H9 (cell line): Measurements from ENCODE around the gene CST11. TPM values are rescaled to one million over a fixed set of nuclear protein-coding genes. Genes with fewer than 3 reads are reported as not detected.

Experiments used
- DNase-seq: peaks from one replicate; pipeline ENCODE4 v3.0.0-alpha.2; 2017
- H2AFZ ChIP-seq: one replicate; pipeline ENCODE4 v1.6.1; 2013; ENCODE audit warnings: mild to moderate bottlenecking, low read length, control low read depth, moderate library complexity
- H2AK5ac ChIP-seq: 2 replicates; pipeline ENCODE4 v1.6.1; 2013; ENCODE audit warnings: low read length, control low read depth, mixed read lengths; ENCODE audit not compliant: insufficient read length
- H2BK120ac ChIP-seq: one replicate; pipeline ENCODE4 v1.6.1; 2013; ENCODE audit warnings: low read depth, mild to moderate bottlenecking, low read length, control low read depth, inconsistent platforms; ENCODE audit not compliant: poor library complexity, severe bottlenecking
- H2BK12ac ChIP-seq: 2 replicates; pipeline ENCODE4 v1.6.1; 2013; ENCODE audit warnings: low read length, control low read depth, mixed read lengths, low read depth; ENCODE audit not compliant: insufficient read length
- H2BK15ac ChIP-seq: 2 replicates; pipeline ENCODE4 v1.6.1; 2013; ENCODE audit warnings: low read depth, low read length, control low read depth
- H2BK20ac ChIP-seq: one replicate; pipeline ENCODE4 v1.6.1; 2013; ENCODE audit warnings: low read depth, mild to moderate bottlenecking, low read length, control low read depth, inconsistent platforms; ENCODE audit not compliant: poor library complexity, severe bottlenecking
- H2BK5ac ChIP-seq: 2 replicates; pipeline ENCODE4 v1.6.1; 2013; ENCODE audit warnings: low read length, control low read depth, mixed read lengths; ENCODE audit not compliant: insufficient read length
- H3K14ac ChIP-seq: 2 replicates; pipeline ENCODE4 v1.6.1; 2013; ENCODE audit warnings: low read length, control low read depth; ENCODE audit not compliant: insufficient read depth
- H3K18ac ChIP-seq: 2 replicates; pipeline ENCODE4 v1.6.1; 2013; ENCODE audit warnings: low read depth, mild to moderate bottlenecking, mixed read lengths, low read length, control low read depth; ENCODE audit not compliant: insufficient read length
- H3K23ac ChIP-seq: 2 replicates; pipeline ENCODE4 v1.6.1; 2013; ENCODE audit warnings: low read length, control low read depth, mixed read lengths, low read depth; ENCODE audit not compliant: insufficient read length
- H3K23me2 ChIP-seq: 2 replicates; pipeline ENCODE4 v1.6.1; 2013; ENCODE audit warnings: low read depth, mild to moderate bottlenecking, mixed read lengths, low read length, control low read depth; ENCODE audit not compliant: insufficient read length, poor library complexity, severe bottlenecking
- H3K27ac ChIP-seq: 2 replicates; pipeline ENCODE4 v1.5.1; 2013; ENCODE audit warnings: low read length, control low read depth, mixed read lengths, low read depth; ENCODE audit not compliant: insufficient read length
- H3K27me3 ChIP-seq: 2 replicates; pipeline ENCODE4 v1.6.1; 2013; ENCODE audit warnings: low read length, control low read depth, inconsistent platforms; ENCODE audit not compliant: insufficient read depth
- H3K4ac ChIP-seq: 2 replicates; pipeline ENCODE4 v1.6.1; 2013; ENCODE audit warnings: low read depth, mild to moderate bottlenecking, control low read depth, inconsistent platforms, low read length, moderate library complexity
- H3K4me1 ChIP-seq: 2 replicates; pipeline ENCODE4 v1.6.1; 2013; ENCODE audit warnings: low read length, control low read depth, inconsistent platforms; ENCODE audit not compliant: insufficient read depth
- H3K4me2 ChIP-seq: 2 replicates; pipeline ENCODE4 v1.6.1; 2013; ENCODE audit warnings: low read length, control low read depth, mixed read lengths; ENCODE audit not compliant: insufficient read length, insufficient read depth
- H3K56ac ChIP-seq: 2 replicates; pipeline ENCODE4 v1.6.1; 2013; ENCODE audit warnings: low read depth, mild to moderate bottlenecking, mixed read lengths, low read length, control low read depth; ENCODE audit not compliant: insufficient read length
- H3K79me1 ChIP-seq: 2 replicates; pipeline ENCODE4 v1.6.1; 2013; ENCODE audit warnings: low read depth, mild to moderate bottlenecking, moderate library complexity, low read length, control low read depth, inconsistent platforms; ENCODE audit not compliant: insufficient read depth, poor library complexity, severe bottlenecking
- H3K79me2 ChIP-seq: 2 replicates; pipeline ENCODE4 v1.6.1; 2013; ENCODE audit warnings: low read length, control low read depth, inconsistent platforms; ENCODE audit not compliant: insufficient read depth
- H3K9ac ChIP-seq: 2 replicates; pipeline ENCODE4 v1.6.1; 2013; ENCODE audit warnings: low read length, control low read depth, mixed read lengths; ENCODE audit not compliant: insufficient read length; ENCODE audit errors: extremely low read depth
- H3K9me3 ChIP-seq: one replicate; pipeline ENCODE4 v1.6.1; 2013; ENCODE audit warnings: low read depth, low read length, inconsistent platforms; ENCODE audit not compliant: control insufficient read depth
- H3T11ph ChIP-seq: one replicate; pipeline ENCODE4 v1.6.1; 2013; ENCODE audit warnings: mild to moderate bottlenecking, low read length, control low read depth, inconsistent platforms
- H4K20me1 ChIP-seq: one replicate; pipeline ENCODE4 v1.6.1; 2013; ENCODE audit not compliant: control insufficient read depth, insufficient read length, insufficient read depth
- H4K5ac ChIP-seq: 2 replicates; pipeline ENCODE4 v1.6.1; 2013; ENCODE audit warnings: low read depth, mild to moderate bottlenecking, mixed read lengths, low read length, control low read depth; ENCODE audit not compliant: insufficient read length
- H4K8ac ChIP-seq: replicated peaks from 2 replicates; pipeline ENCODE4 v1.6.1; 2013; ENCODE audit warnings: low read length, control low read depth, mixed read lengths, low read depth; ENCODE audit not compliant: insufficient read length
- H4K91ac ChIP-seq: 2 replicates; pipeline ENCODE4 v1.6.1; 2013; ENCODE audit warnings: low read depth, mild to moderate bottlenecking, moderate library complexity, mixed read lengths, low read length, control low read depth; ENCODE audit not compliant: insufficient read length
- H3K27ac Mint-ChIP-seq, 3 experiments: 2 replicates in 2 of 3; 3 replicates in 1 of 3; pipeline ENCODE4 v1.8.0; 2020 to 2021; ENCODE audit warnings: mixed read lengths in 3 of 3, mild to moderate bottlenecking in 1 of 3, moderate library complexity in 1 of 3
- H3K27me3 Mint-ChIP-seq: 2 replicates; pipeline ENCODE4 v1.8.0; 2021; ENCODE audit warnings: low read depth, mild to moderate bottlenecking, moderate library complexity, mixed read lengths
- H3K36me3 Mint-ChIP-seq, 3 experiments: 2 replicates in 2 of 3; 3 replicates in 1 of 3; pipeline ENCODE4 v1.8.0; 2020 to 2021; ENCODE audit warnings: low read depth in 3 of 3, mixed read lengths in 3 of 3; ENCODE audit not compliant: insufficient read depth in 1 of 3
- H3K4me1 Mint-ChIP-seq, 2 experiments: 2 replicates each; pipeline ENCODE4 v1.8.0; 2020; ENCODE audit warnings: mixed read lengths in 2 of 2
- H3K4me3 Mint-ChIP-seq, 2 experiments: 2 replicates in 1 of 2; 3 replicates in 1 of 2; pipeline ENCODE4 v1.8.0; 2020 to 2021; ENCODE audit warnings: mild to moderate bottlenecking in 2 of 2, mixed read lengths in 2 of 2, moderate library complexity in 1 of 2
- H3K9me3 Mint-ChIP-seq, 2 experiments: 2 replicates in 1 of 2; 3 replicates in 1 of 2; pipeline ENCODE4 v1.8.0; 2020; ENCODE audit warnings: mild to moderate bottlenecking in 2 of 2, mixed read lengths in 2 of 2, moderate library complexity in 1 of 2
- CTCF ChIP-seq: fragments of 200-600 bp; sonication (generic); conservative IDR thresholded peaks from 3 replicates; pipeline ENCODE4 v1.8.0; 2021; ENCODE audit warnings: antibody characterized with exemption, mild to moderate bottlenecking
- WGBS: extraction: QIAGEN DNeasy Blood & Tissue Kit; methylation state at CpG from one replicate; pipeline ENCODE4 v1.1.7; 2013; ENCODE audit warnings: missing lambda C conversion rate, low lambda C conversion rate, mixed read lengths; ENCODE audit not compliant: insufficient read length; ENCODE audit errors: extremely low coverage; 5-methylcytosine and 5-hydroxymethylcytosine counted together
- total RNA-seq: library from RNA; stranded (reverse); gene quantifications from 2 replicates; pipeline ENCODE4 v1.2.1, GENCODE V29; 2021

The CST11 gene
- total RNA-seq, 1 experiment from 2014 or later = not detected

DNA sequence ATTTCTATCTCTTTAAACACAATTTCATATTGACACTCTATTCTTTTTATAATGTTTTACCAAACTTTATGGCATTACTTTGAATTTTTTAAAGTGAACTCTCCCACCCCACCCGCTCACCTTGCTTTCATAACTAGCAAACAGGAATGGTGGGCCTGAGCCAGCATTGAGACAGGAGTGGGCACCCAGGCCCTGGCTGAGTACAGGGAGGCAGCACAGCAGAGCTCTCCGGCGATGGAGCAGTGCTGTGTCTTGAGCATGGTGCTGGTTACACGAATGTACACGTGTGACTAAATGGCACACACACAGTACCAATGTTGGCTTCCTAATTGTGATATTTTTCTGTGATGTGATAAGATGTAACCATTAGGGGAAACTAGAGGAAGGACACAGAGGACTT lies 4.5 kb downstream of the CST11 start:
- WGBS = no CpG with 5 or more reads among the region's 5 CpGs
- Histone ChIP-seq H2BK120ac (no peak overlapping the region), H2AFZ (no peak overlapping the region), H3K23me2 (no peaks in the 10 kb centered on the region), H2BK15ac (no peak overlapping the region), H3K9ac (no peak overlapping the region), H2BK20ac (no peak overlapping the region), H3K18ac (no peak overlapping the region), H3T11ph (no peak overlapping the region), H3K27ac (no peak overlapping the region), H3K23ac (no peak overlapping the region), H3K9me3 (no peaks in the 10 kb centered on the region), H3K4me2 (no peak overlapping the region), H3K27me3 (no peaks in the 10 kb centered on the region), H4K91ac (no peak overlapping the region), H3K79me2 (no peaks in the 10 kb centered on the region), H4K8ac (no peak overlapping the region), H3K79me1 (no peaks in the 10 kb centered on the region), H2AK5ac (no peak overlapping the region), H3K56ac (no peak overlapping the region), H3K14ac (no peak overlapping the region), H4K20me1 (no peaks in the 10 kb centered on the region), H3K4ac (no peak overlapping the region), H2BK5ac (no peak overlapping the region), H2BK12ac (no peak overlapping the region), H4K5ac (no peak overlapping the region), H3K4me1 (no peaks in the 10 kb centered on the region; the same call in 1 of the 2 replicates)
- Mint-ChIP-seq H3K9me3 (no peaks in the 10 kb centered on the region), H3K27me3 (peaks cover 9% of the 10 kb centered on the region), H3K4me3 (no peak overlapping the region), H3K36me3 (no peaks in the 10 kb centered on the region), H3K27ac (no peak overlapping the region), H3K4me1 (peaks cover 14% of the 10 kb centered on the region in 2 experiments)
- no peak for DNase-seq
- TF ChIP-seq CTCF = no peak
